GM12864 (cell line): ENCODE data around the gene GRIN1.

Experiments used
- DNase-seq: peaks from one replicate; pipeline ENCODE4 v3.0.0-alpha.2; 2011; ENCODE audit warnings: low read depth
- H3K4me3 ChIP-seq: 2 replicates; pipeline ENCODE4 v1.5.1; 2011; ENCODE audit warnings: mild to moderate bottlenecking, low read depth, low read length, control low read depth
- CTCF ChIP-seq: IDR thresholded peaks from 2 replicates; pipeline ENCODE4 v1.5.1; 2011; ENCODE audit warnings: low read depth, mild to moderate bottlenecking, moderate library complexity, low read length, control low read depth, inconsistent platforms; ENCODE audit errors: missing control alignments

Gene GRIN1

DNA sequence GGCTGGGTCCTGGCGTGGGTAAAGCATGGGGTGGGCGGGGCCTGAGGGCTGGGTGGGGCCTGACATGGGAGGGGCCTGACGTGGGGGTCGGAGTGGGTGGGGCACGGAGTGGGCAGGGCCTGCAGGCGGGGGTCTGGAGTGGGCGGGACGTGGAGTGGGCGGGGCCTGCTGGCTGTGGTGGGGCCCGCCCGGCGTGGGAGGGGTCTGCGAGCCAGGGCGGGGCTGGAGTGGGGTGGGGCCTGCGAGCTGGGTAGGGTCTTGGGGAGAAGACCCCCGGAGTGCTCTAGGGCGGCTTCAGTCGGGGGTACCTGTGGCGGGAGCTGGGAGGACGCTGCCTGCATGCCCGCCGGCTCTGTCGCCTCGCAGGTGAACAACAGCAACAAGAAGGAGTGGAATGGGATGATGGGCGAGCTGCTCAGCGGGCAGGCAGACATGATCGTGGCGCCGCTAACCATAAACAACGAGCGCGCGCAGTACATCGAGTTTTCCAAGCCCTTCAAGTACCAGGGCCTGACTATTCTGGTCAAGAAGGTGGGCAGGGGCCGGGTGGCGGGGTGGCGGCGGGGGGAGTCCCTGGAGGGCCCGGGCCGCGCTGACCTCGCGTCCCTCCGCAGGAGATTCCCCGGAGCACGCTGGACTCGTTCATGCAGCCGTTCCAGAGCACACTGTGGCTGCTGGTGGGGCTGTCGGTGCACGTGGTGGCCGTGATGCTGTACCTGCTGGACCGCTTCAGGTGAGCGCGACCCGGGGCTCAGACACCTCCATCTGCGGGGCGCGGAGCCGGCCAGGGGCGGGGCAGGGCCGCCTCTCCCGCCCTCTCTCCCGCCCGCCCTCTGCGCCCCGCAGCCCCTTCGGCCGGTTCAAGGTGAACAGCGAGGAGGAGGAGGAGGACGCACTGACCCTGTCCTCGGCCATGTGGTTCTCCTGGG is 22.9 kb downstream of the GRIN1 start:
- no peak for TF ChIP-seq CTCF
- no peak for DNase-seq
- no peak overlapping the region for H3K4me3 ChIP-seq

- TF ChIP-seq CTCF: no peak
- no peak for DNase-seq
- no peak overlapping the region for H3K4me3 ChIP-seq
Observed at GRCh38 chr9:137162505-137163364, 23.8 kb downstream of the GRIN1 start.

- no peak for TF ChIP-seq CTCF
- no peak for DNase-seq
- no peak overlapping the region for H3K4me3 ChIP-seq
Observed at GRCh38 chr9:137163365-137163715, 24.4 kb downstream of the GRIN1 start.

DNA sequence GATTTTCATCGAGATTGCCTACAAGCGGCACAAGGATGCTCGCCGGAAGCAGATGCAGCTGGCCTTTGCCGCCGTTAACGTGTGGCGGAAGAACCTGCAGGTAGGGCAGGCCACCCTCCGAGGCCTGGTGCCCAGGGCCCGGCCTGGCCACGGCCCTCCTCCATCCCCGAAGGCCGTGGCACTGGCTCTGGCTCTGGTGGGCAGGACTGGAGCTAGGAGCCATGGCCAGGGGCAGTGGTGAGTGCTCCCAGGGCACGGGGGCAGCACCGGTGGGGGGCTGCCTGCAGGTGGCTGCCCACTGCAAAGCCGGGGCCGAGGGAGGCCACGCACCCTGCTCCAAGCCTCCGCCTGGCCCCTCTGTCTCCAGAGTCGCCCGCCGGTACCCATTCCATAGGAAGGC is 24.9 kb downstream of the GRIN1 start:
- no peak overlapping the region for H3K4me3 ChIP-seq
- DNase-seq: no peak
- no peak for TF ChIP-seq CTCF

DNA sequence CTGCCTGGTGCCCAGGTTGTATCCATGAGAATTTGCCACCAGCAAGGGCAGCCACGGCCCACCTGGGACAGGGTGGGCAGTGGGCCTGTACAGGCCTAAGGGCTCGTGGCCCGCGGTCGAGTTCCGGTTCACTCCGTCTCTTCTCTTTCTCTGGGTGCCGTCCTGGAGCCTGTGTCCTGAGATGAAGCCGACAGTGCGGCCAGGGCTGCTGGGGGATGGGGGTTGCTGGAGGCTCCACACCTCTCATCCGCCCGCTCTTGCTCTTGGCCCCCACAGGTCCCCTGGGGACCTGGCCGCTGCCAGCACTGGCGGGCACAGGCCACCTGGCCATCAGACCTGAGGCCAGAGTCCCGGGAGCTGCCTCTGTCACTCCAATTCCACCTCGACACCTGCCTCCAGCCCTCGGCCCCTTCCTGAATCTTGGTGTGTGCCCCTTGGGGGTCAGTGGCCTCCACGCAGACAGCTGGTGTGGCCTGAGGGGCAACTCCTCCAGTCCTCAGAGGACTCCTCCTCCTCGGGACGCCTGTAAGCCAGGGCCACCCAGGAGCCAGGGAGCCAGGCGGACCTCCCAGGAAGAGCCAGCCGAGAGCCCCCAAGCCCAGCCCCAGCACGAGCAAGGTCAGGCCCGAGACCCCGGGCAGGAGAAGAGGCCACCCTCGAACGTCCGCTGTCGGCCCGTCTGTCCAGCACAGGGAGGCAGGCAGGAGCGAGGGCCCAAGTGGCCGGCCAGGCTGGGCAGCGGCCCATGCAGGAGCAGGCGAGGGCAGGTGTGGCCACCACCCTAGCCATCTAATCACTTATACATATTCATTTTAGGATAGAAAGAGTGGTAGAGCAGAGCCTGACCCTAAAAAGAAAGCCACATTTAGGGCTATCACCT is 25.7 kb downstream of the GRIN1 start:
- no peak for TF ChIP-seq CTCF
- H3K4me3 ChIP-seq: no peak overlapping the region
- no peak for DNase-seq

GRCh38 chr9:137165250-137165836 is 26.4 kb downstream of the GRIN1 start:
- no peak for TF ChIP-seq CTCF
- H3K4me3 ChIP-seq: no peak overlapping the region
- no peak for DNase-seq
